Activated naive CD8-positive, alpha-beta T cell treated with anti-CD3 and anti-CD28 coated beads, Interleukin-2, amount 10 ng/mL, durations not matched to agents 7 days and 5 days (primary cell): ENCODE results near the gene RGS17. TPM values are rescaled to one million over a fixed set of nuclear protein-coding genes. Genes with fewer than 3 reads are reported as not detected.

Experiments used
- ATAC-seq: fragments of 150-1000 bp; cut with Tn5 transposase; one replicate; pipeline ENCODE4 v1.10.0; 2021; ENCODE audit warnings: low read depth, moderate library complexity
- POLR2A ChIA-PET: fragments of 350-600 bp; sonication (Branson Sonifier 250); formaldehyde crosslinking; loops from one replicate; lab custom pipeline; 2021; ENCODE audit warnings: antibody characterized with exemption; lab: Charles Lee
- DNase-seq: peaks from one replicate; pipeline ENCODE4 v3.0.0; 2021
- H3K27ac Mint-ChIP-seq: one replicate; pipeline ENCODE4 v1.8.0; 2022; ENCODE audit warnings: mild to moderate bottlenecking, mixed read lengths
- H3K27me3 Mint-ChIP-seq: one replicate; pipeline ENCODE4 v1.8.0; 2022; ENCODE audit warnings: mild to moderate bottlenecking, moderate library complexity, mixed read lengths
- H3K36me3 Mint-ChIP-seq: one replicate; pipeline ENCODE4 v1.8.0; 2021; ENCODE audit warnings: mild to moderate bottlenecking, mixed read lengths
- H3K4me1 Mint-ChIP-seq: one replicate; pipeline ENCODE4 v1.8.0; 2021; ENCODE audit warnings: mixed read lengths
- H3K4me3 Mint-ChIP-seq: one replicate; pipeline ENCODE4 v1.8.0; 2022; ENCODE audit warnings: mild to moderate bottlenecking, moderate library complexity, mixed read lengths
- H3K9me3 Mint-ChIP-seq: one replicate; pipeline ENCODE4 v1.8.0; 2021; ENCODE audit warnings: mixed read lengths
- total RNA-seq, 2 experiments: library from RNA; stranded (reverse); gene quantifications; one replicate each; pipeline ENCODE4 v1.2.3, GENCODE V29; 2021

RGS17 gene, protein sequence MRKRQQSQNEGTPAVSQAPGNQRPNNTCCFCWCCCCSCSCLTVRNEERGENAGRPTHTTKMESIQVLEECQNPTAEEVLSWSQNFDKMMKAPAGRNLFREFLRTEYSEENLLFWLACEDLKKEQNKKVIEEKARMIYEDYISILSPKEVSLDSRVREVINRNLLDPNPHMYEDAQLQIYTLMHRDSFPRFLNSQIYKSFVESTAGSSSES
- total RNA-seq = not detected

- H3K27ac Mint-ChIP-seq = no peak within 1 kb of the TSS
- no peaks in the 10 kb centered on the region for H3K9me3 Mint-ChIP-seq
- peak; percentile 51 for ATAC-seq
- H3K4me1 Mint-ChIP-seq = peaks cover 7% of the 10 kb centered on the region
- H3K27me3 Mint-ChIP-seq = peaks cover 37% of the 10 kb centered on the region
- H3K36me3 Mint-ChIP-seq = no peaks in the 10 kb centered on the region
- DNase-seq = peak; percentile 39
- peak within 1 kb of the TSS; percentile 75 for H3K4me3 Mint-ChIP-seq
- POLR2A ChIA-PET = no interaction called here
These were observed at the start of gene RGS17 for GRCh38 chr6:153131037-153131981. RGS17 (minus strand) TSS chr6:153131282; CDS start chr6:153044018, 87,264 bp downstream.

DNA sequence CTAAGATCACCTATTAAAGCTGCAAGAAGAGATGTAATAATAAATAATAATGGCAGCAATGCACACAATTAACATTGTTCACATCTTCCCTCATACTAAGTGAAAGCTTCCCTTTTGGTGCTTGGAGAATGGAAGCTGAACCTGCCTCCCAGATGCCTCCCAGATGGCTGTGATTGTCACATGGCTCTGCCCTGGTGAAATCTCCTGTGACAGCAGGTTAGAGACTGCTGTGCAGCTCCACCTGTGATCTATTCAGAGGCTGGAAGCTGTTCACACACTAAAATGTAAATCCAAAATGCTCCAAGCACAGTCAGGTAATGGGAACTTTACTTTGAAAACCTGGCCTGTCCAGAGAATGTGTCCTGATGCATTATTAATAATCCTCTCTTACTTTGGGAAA lies 41.7 kb upstream of the RGS17 start:
- POLR2A ChIA-PET = no interaction called here
- no peak for ATAC-seq
- no peak for DNase-seq
- Mint-ChIP-seq H3K4me3 (no peak overlapping the region), H3K27me3 (no peaks in the 10 kb centered on the region), H3K27ac (no peak overlapping the region), H3K36me3 (no peaks in the 10 kb centered on the region), H3K4me1 (no peaks in the 10 kb centered on the region), H3K9me3 (no peaks in the 10 kb centered on the region)

GRCh38 chr6:153170511-153170910 lies 39.4 kb upstream of the RGS17 start:
- Mint-ChIP-seq H3K27me3 (no peaks in the 10 kb centered on the region), H3K27ac (no peak overlapping the region), H3K9me3 (no peaks in the 10 kb centered on the region), H3K4me3 (no peak overlapping the region), H3K36me3 (no peaks in the 10 kb centered on the region), H3K4me1 (no peaks in the 10 kb centered on the region)
- POLR2A ChIA-PET = no interaction called here
- DNase-seq = no peak
- no peak for ATAC-seq

DNA sequence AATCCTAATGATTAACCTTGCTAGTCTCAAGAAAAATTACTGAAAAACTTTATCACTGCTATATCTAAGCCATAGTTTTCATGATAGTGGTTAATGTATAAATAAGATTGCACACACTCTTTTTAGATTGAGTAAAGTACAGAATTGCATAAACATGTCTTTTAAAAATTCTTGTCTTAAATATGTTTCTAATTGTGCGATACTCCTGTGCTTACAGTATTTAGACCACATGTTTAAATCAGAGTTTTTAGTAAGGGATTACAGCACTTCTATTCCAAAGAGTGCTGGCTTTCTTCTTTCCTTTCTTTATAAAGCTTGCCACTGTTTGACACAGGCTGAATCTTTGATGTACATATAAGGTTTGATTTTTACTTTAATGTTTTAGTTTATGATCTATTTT lies 36.8 kb upstream of the RGS17 start:
- POLR2A ChIA-PET = no interaction called here
- Mint-ChIP-seq H3K9me3 (no peaks in the 10 kb centered on the region), H3K36me3 (no peaks in the 10 kb centered on the region), H3K4me3 (no peak overlapping the region), H3K27me3 (no peaks in the 10 kb centered on the region), H3K4me1 (no peaks in the 10 kb centered on the region), H3K27ac (no peak overlapping the region)
- no peak for ATAC-seq
- no peak for DNase-seq

- POLR2A ChIA-PET = no interaction called here
- DNase-seq (no peak), ATAC-seq (no peak)
- no peak overlapping the region for H3K4me3 Mint-ChIP-seq
- H3K4me1 Mint-ChIP-seq = no peaks in the 10 kb centered on the region
- no peak overlapping the region for H3K27ac Mint-ChIP-seq
- no peaks in the 10 kb centered on the region for H3K27me3 Mint-ChIP-seq
- no peaks in the 10 kb centered on the region for H3K36me3 Mint-ChIP-seq
- no peaks in the 10 kb centered on the region for H3K9me3 Mint-ChIP-seq
These were observed 36.2 kb upstream of the RGS17 start for GRCh38 chr6:153167061-153167891.

DNA sequence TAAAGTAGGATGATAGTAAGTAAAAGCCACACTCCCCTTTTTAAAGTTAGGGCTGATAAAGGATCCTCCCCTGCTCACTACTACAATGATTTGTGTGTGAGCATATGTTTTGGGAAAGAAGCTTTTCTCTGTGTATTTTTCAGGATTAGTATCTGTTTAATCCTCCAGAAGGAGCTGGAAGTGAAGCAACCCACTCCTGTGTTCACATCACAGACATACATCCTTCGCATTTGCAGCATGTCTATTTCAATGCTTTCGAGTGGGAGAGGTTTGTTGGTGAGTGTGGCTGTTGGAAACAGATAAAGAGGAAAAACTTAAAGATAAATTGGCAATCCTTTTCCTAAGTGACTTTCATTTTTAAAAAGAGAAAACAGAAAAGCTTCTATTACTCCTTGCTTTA lies 31.6 kb upstream of the RGS17 start:
- Mint-ChIP-seq H3K27ac (no peak overlapping the region), H3K36me3 (no peaks in the 10 kb centered on the region), H3K9me3 (no peaks in the 10 kb centered on the region), H3K27me3 (no peaks in the 10 kb centered on the region), H3K4me1 (no peaks in the 10 kb centered on the region), H3K4me3 (no peak overlapping the region)
- POLR2A ChIA-PET = no interaction called here
- ATAC-seq (no peak), DNase-seq (no peak)

GRCh38 chr6:153162172-153162571 lies 31.1 kb upstream of the RGS17 start:
- Mint-ChIP-seq H3K27ac (no peak overlapping the region), H3K27me3 (no peaks in the 10 kb centered on the region), H3K9me3 (no peaks in the 10 kb centered on the region), H3K36me3 (no peaks in the 10 kb centered on the region), H3K4me1 (no peaks in the 10 kb centered on the region), H3K4me3 (no peak overlapping the region)
- no peak for DNase-seq
- ATAC-seq = no peak
- POLR2A ChIA-PET = no interaction called here

DNA sequence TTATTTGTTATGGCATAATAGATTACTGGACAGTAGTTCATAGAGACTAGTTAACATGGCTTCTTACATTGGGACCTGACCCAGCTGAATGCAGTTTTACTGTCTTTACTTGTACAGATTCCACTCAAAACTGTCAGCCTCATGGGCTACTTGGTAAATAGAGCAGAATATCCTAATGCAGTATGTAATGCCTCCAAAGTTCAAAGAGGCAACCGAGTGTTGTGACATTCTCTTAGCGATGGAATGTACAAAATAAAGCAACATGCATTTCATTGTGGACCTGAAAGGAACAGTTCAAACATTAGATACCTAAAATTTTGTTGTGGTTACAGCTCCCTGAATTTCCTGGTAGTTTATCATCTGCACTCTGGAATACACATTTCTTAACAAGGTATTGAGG lies 29.1 kb upstream of the RGS17 start:
- Mint-ChIP-seq H3K27ac (no peak overlapping the region), H3K36me3 (no peaks in the 10 kb centered on the region), H3K27me3 (no peaks in the 10 kb centered on the region), H3K9me3 (no peaks in the 10 kb centered on the region), H3K4me3 (no peak overlapping the region), H3K4me1 (no peaks in the 10 kb centered on the region)
- DNase-seq (no peak), ATAC-seq (no peak)
- POLR2A ChIA-PET = no interaction called here

GRCh38 chr6:153150752-153151440 lies 19.8 kb upstream of the RGS17 start:
- no peak overlapping the region for H3K27ac Mint-ChIP-seq
- no peaks in the 10 kb centered on the region for H3K36me3 Mint-ChIP-seq
- H3K27me3 Mint-ChIP-seq = no peaks in the 10 kb centered on the region
- DNase-seq (no peak), ATAC-seq (no peak)
- H3K4me1 Mint-ChIP-seq = no peaks in the 10 kb centered on the region
- POLR2A ChIA-PET = no interaction called here
- no peaks in the 10 kb centered on the region for H3K9me3 Mint-ChIP-seq
- H3K4me3 Mint-ChIP-seq = no peak overlapping the region

GRCh38 chr6:153150371-153150751 lies 19.3 kb upstream of the RGS17 start:
- H3K27ac Mint-ChIP-seq = no peak overlapping the region
- DNase-seq (no peak), ATAC-seq (no peak)
- no peaks in the 10 kb centered on the region for H3K36me3 Mint-ChIP-seq
- POLR2A ChIA-PET = no interaction called here
- H3K27me3 Mint-ChIP-seq = no peaks in the 10 kb centered on the region
- H3K4me3 Mint-ChIP-seq = no peak overlapping the region
- no peaks in the 10 kb centered on the region for H3K4me1 Mint-ChIP-seq
- no peaks in the 10 kb centered on the region for H3K9me3 Mint-ChIP-seq

DNA sequence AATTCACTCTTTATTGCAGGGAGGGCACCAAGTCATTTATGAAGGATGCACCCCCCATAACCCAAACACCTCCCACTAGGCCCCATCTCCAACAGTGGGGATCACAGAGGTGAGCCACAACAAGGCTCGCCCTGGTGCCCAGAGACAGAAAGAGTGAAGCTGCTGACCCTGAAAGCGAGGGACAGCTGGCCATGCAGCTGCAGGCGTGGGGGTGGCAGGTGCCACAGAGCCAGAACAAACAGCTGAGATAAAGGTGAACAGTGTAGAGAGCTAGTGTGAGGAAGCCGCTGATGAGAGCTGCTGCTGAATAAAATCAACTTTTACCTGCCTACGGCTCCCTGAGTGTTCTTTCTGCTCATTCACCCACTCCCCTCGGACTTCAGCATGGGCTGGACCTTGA lies 18.8 kb upstream of the RGS17 start:
- DNase-seq = no peak
- no peaks in the 10 kb centered on the region for H3K27me3 Mint-ChIP-seq
- POLR2A ChIA-PET = no interaction called here
- no peak overlapping the region for H3K4me3 Mint-ChIP-seq
- H3K4me1 Mint-ChIP-seq = no peaks in the 10 kb centered on the region
- no peaks in the 10 kb centered on the region for H3K36me3 Mint-ChIP-seq
- no peaks in the 10 kb centered on the region for H3K9me3 Mint-ChIP-seq
- H3K27ac Mint-ChIP-seq = no peak overlapping the region
- no peak for ATAC-seq

DNA sequence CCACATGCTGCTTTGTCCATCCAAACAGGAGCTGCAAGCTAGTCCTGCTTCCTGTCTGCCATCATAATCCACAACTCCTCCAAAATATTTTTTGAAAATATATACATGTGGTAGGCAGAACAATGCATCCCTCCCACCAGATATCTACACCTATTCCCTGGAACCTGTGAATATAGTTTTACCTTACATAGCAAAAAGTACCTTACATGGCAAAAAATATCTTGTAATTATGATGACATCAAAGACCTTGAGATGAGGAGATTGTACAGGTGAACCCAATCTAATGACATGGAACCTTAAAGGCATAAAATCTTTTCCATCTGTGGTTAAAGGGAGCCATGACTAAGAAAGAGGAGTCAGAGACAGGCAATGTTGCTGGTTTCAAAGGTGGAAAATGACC lies 15.3 kb upstream of the RGS17 start:
- POLR2A ChIA-PET = no interaction called here
- Mint-ChIP-seq H3K9me3 (no peaks in the 10 kb centered on the region), H3K27ac (no peak overlapping the region), H3K4me3 (no peak overlapping the region), H3K4me1 (no peaks in the 10 kb centered on the region), H3K36me3 (no peaks in the 10 kb centered on the region), H3K27me3 (no peaks in the 10 kb centered on the region)
- DNase-seq (no peak), ATAC-seq (no peak)

- Mint-ChIP-seq H3K4me1 (no peaks in the 10 kb centered on the region), H3K36me3 (no peaks in the 10 kb centered on the region), H3K4me3 (no peak overlapping the region), H3K9me3 (no peaks in the 10 kb centered on the region), H3K27ac (no peak overlapping the region), H3K27me3 (no peaks in the 10 kb centered on the region)
- POLR2A ChIA-PET = no interaction called here
- no peak for ATAC-seq
- no peak for DNase-seq
These were observed 14.5 kb upstream of the RGS17 start for GRCh38 chr6:153145591-153145990.
